Measurements from ENCODE around the gene SPPL3. TPM values are rescaled to one million over a fixed set of nuclear protein-coding genes. Genes with fewer than 3 reads are reported as not detected.

SPPL3 gene
- total RNA-seq, 1 donor from 2014 or later: 25.8 TPM

DNA sequence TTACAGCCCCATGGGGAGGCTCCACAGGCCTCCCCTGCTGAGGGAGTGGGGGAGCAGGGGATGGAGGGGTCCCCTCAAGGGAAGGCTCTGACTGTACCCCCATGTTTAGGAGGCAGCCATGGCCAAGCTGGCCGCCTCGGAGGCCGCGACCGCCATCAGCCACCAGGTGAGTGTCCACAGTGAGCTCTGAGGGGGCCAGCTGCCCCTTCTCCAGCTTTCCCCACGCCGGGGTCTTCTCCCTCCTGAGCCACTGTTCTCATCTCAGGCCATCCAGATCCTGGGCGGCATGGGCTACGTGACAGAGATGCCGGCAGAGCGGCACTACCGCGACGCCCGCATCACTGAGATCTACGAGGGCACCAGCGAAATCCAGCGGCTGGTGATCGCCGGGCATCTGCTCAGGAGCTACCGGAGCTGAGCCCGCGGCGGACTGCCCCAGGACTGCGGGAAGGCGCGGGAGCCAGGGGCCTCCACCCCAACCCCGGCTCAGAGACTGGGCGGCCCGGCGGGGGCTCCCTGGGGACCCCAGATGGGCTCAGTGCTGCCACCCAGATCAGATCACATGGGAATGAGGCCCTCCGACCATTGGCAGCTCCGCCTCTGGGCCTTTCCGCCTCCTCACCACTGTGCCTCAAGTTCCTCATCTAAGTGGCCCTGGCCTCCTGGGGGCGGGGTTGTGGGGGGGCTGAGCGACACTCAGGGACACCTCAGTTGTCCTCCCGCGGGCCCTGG is 165.0 kb downstream of the SPPL3 start:
- no peaks in the 10 kb centered on the region for H4K20me1 ChIP-seq (ENCODE audit: low read depth)
- TF ChIP-seq EZH2 (IDR thresholded peaks at IDR 0.05): no peak
- TF ChIP-seq EZH2phosphoT487 (IDR thresholded peaks at IDR 0.05): no peak
- TF ChIP-seq, protein P1, sequence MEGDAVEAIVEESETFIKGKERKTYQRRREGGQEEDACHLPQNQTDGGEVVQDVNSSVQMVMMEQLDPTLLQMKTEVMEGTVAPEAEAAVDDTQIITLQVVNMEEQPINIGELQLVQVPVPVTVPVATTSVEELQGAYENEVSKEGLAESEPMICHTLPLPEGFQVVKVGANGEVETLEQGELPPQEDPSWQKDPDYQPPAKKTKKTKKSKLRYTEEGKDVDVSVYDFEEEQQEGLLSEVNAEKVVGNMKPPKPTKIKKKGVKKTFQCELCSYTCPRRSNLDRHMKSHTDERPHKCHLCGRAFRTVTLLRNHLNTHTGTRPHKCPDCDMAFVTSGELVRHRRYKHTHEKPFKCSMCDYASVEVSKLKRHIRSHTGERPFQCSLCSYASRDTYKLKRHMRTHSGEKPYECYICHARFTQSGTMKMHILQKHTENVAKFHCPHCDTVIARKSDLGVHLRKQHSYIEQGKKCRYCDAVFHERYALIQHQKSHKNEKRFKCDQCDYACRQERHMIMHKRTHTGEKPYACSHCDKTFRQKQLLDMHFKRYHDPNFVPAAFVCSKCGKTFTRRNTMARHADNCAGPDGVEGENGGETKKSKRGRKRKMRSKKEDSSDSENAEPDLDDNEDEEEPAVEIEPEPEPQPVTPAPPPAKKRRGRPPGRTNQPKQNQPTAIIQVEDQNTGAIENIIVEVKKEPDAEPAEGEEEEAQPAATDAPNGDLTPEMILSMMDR (IDR thresholded peaks at IDR 0.05): no peak
- no peak overlapping the region for H3K4me3 ChIP-seq
- Mint-ChIP-seq H3K27me3 (ENCODE audit: insufficient read depth, low read depth) (peaks cover 2% of the 10 kb centered on the region), H3K9me3 (no peaks in the 10 kb centered on the region), H3K4me3 (no peak overlapping the region), H3K4me1 (no peaks in the 10 kb centered on the region), H3K36me3 (no peaks in the 10 kb centered on the region), H3K27ac (no peak overlapping the region)
- H3K36me3 ChIP-seq: no peaks in the 10 kb centered on the region
- H3K79me2 ChIP-seq (ENCODE audit: low read depth): no peaks in the 10 kb centered on the region
- no peaks in the 10 kb centered on the region for H3F3A ChIP-seq (ENCODE audit: low read depth)
- H2AFZ ChIP-seq (replicated peaks): no peak overlapping the region
- H3K9me3 ChIP-seq (ENCODE audit: low read depth): no peaks in the 10 kb centered on the region
- no peak overlapping the region for H3K9ac ChIP-seq
- no peak overlapping the region for H3K27ac ChIP-seq
- H3K4me1 ChIP-seq: no peaks in the 10 kb centered on the region
- H3K27me3 ChIP-seq: no peaks in the 10 kb centered on the region
- DNase-seq (ENCODE audit: low spot score): no peak
- no peak overlapping the region for H3K4me2 ChIP-seq

DNA sequence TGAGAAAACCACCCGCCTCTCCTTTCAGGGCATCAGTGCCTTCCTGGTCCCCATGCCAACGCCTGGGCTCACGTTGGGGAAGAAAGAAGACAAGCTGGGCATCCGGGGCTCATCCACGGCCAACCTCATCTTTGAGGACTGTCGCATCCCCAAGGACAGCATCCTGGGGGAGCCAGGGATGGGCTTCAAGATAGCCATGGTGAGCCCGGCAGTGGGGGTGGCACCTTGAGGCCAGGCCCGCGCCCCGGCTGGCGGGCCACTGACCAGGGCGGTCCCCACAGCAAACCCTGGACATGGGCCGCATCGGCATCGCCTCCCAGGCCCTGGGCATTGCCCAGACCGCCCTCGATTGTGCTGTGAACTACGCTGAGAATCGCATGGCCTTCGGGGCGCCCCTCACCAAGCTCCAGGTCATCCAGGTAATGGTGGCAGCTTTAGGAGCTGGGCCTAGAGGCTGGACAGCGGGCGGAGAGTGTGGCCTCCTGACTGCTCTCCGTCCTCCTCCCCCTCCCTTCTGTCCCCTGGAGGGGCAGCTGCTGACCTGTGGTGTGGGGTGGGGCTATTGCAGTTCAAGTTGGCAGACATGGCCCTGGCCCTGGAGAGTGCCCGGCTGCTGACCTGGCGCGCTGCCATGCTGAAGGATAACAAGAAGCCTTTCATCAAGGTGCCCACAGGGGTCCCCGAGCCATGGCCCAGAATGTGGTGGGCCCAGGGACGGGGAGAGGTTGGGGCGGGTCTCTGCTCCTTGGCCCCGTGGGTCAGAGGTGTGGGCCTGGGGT is 165.7 kb downstream of the SPPL3 start:
- Histone ChIP-seq H3K4me1 (no peaks in the 10 kb centered on the region), H3K4me3 (no peak overlapping the region), H3K36me3 (no peaks in the 10 kb centered on the region), H3K27ac (no peak overlapping the region), H3K79me2 (ENCODE audit: low read depth) (no peaks in the 10 kb centered on the region), H4K20me1 (ENCODE audit: low read depth) (no peaks in the 10 kb centered on the region), H3F3A (ENCODE audit: low read depth) (no peaks in the 10 kb centered on the region), H3K27me3 (no peaks in the 10 kb centered on the region), H3K9me3 (ENCODE audit: low read depth) (no peaks in the 10 kb centered on the region), H2AFZ (replicated peaks) (no peak overlapping the region), H3K9ac (no peak overlapping the region), H3K4me2 (no peak overlapping the region)
- Mint-ChIP-seq H3K4me1 (no peaks in the 10 kb centered on the region), H3K27ac (no peak overlapping the region), H3K9me3 (peaks cover 2% of the 10 kb centered on the region), H3K27me3 (ENCODE audit: insufficient read depth, low read depth) (peaks cover 6% of the 10 kb centered on the region), H3K4me3 (no peak overlapping the region), H3K36me3 (peaks cover 3% of the 10 kb centered on the region)
- TF ChIP-seq, protein P1 (IDR thresholded peaks at IDR 0.05): no peak
- TF ChIP-seq EZH2phosphoT487 (IDR thresholded peaks at IDR 0.05) (no peak), EZH2 (IDR thresholded peaks at IDR 0.05) (no peak)
- DNase-seq (ENCODE audit: low spot score): no peak

DNA sequence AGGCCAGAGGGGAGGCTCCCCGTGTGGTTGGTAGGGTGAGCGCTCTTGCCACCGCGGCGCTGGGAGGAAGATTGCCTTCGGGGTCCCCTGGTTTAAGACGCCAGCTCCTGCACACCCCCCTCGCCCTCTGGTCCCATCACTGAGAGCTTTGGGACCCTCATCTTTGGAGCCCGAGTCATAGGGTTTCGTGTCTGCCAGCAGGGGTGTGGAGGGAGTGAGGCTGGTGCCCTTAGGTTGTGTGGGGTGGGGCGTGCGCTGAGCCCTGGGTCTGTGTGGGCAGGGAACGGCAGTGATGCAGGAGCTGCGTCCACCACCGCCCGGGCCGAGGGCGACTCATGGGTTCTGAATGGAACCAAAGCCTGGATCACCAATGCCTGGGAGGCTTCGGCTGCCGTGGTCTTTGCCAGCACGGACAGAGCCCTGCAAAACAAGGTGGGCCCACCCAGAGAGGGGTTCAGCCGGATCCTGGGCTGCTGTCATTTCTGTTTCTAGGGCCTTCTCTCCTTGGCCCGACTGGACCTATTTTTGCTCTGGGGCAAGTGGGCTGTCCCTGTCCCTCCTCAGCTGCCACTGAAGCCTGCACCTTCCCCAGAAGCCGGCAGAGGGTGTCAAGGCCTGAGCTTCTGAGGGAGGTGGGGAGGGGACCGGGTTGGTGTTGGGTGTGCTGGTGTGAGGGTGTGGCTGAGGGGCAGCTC is 166.5 kb downstream of the SPPL3 start:
- Mint-ChIP-seq H3K4me1 (no peaks in the 10 kb centered on the region), H3K4me3 (no peak overlapping the region), H3K36me3 (peaks cover 5% of the 10 kb centered on the region), H3K27me3 (ENCODE audit: insufficient read depth, low read depth) (peaks cover 8% of the 10 kb centered on the region), H3K27ac (no peak overlapping the region), H3K9me3 (peaks cover 2% of the 10 kb centered on the region)
- H2AFZ ChIP-seq (replicated peaks): no peak overlapping the region
- H3K9ac ChIP-seq: no peak overlapping the region
- H3K36me3 ChIP-seq: no peaks in the 10 kb centered on the region
- no peaks in the 10 kb centered on the region for H3K9me3 ChIP-seq (ENCODE audit: low read depth)
- no peaks in the 10 kb centered on the region for H3F3A ChIP-seq (ENCODE audit: low read depth)
- no peaks in the 10 kb centered on the region for H3K79me2 ChIP-seq (ENCODE audit: low read depth)
- no peak overlapping the region for H3K4me3 ChIP-seq
- no peak overlapping the region for H3K27ac ChIP-seq
- H4K20me1 ChIP-seq (ENCODE audit: low read depth): no peaks in the 10 kb centered on the region
- no peak overlapping the region for H3K4me2 ChIP-seq
- TF ChIP-seq EZH2phosphoT487 (IDR thresholded peaks at IDR 0.05): no peak
- TF ChIP-seq, protein P1 (IDR thresholded peaks at IDR 0.05): peak; percentile 52
- DNase-seq (ENCODE audit: low spot score): peak; percentile 56
- no peaks in the 10 kb centered on the region for H3K4me1 ChIP-seq
- H3K27me3 ChIP-seq: no peaks in the 10 kb centered on the region
